ENCODE measurements around the gene RBM4.

DNA sequence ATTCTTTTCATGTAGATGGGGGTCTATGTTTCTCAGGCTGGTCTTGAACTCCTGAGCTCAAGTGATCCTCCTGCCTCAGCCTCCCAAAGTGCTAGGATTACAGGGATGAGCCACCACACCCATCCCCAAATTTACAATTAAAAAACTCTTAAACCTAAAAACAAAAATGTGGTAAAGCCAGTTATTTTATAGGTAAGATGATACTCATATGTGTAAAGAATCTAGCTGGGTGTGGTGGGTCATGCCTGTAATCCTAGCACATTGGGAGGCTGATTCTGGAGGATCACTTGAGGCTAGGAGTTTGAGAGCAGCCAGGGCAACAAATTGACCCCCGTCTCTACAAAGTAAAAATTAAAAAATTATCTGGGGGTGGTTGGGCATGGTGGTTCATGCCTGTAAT, 26.0 kb upstream of the RBM4 start:
- TF ChIP-seq POLR2A (IDR thresholded peaks at IDR 0.05), result no peak
- TF ChIP-seq, protein P1, sequence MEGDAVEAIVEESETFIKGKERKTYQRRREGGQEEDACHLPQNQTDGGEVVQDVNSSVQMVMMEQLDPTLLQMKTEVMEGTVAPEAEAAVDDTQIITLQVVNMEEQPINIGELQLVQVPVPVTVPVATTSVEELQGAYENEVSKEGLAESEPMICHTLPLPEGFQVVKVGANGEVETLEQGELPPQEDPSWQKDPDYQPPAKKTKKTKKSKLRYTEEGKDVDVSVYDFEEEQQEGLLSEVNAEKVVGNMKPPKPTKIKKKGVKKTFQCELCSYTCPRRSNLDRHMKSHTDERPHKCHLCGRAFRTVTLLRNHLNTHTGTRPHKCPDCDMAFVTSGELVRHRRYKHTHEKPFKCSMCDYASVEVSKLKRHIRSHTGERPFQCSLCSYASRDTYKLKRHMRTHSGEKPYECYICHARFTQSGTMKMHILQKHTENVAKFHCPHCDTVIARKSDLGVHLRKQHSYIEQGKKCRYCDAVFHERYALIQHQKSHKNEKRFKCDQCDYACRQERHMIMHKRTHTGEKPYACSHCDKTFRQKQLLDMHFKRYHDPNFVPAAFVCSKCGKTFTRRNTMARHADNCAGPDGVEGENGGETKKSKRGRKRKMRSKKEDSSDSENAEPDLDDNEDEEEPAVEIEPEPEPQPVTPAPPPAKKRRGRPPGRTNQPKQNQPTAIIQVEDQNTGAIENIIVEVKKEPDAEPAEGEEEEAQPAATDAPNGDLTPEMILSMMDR (IDR thresholded peaks at IDR 0.05), result no peak

All from adrenal gland (tissue), 5 donors.